Choroid plexus epithelial cell (primary cell): Measurements from ENCODE around the gene PIP4K2C.
A peak's percentile ranks its signal among the peaks of the same experiment; 100 is the strongest.
"Not testable (repeated sequence)": the region's sequence is repeated elsewhere in the genome, so short reads cannot be mapped to it uniquely, and the experiment has no call there.

Experiments
- DNase-seq: peaks from one replicate; pipeline ENCODE4 v3.0.0-alpha.2; 2010; ENCODE audit warnings: low read depth
- H3K4me3 ChIP-seq: 2 replicates; pipeline ENCODE4 v1.5.1; 2011; ENCODE audit warnings: low read depth, mild to moderate bottlenecking, control low read depth, low read length, moderate library complexity
- CTCF ChIP-seq: conservative IDR thresholded peaks from 2 replicates; pipeline ENCODE4 v1.5.1; 2011; ENCODE audit warnings: low read depth, mild to moderate bottlenecking, control low read depth, inconsistent platforms, low read length, moderate library complexity

The PIP4K2C gene

GRCh38 chr12:57614178-57614947, 23.4 kb downstream of the PIP4K2C start:
- peak; percentile 54 for DNase-seq
- TF ChIP-seq CTCF: no peak
- H3K4me3 ChIP-seq: no peak overlapping the region

- no peak for DNase-seq
- H3K4me3 ChIP-seq: no peak overlapping the region
- no peak for TF ChIP-seq CTCF
Measured at GRCh38 chr12:57614948-57615500, 24.0 kb downstream of the PIP4K2C start.

- DNase-seq: no peak
- TF ChIP-seq CTCF: no peak
- H3K4me3 ChIP-seq: no peak overlapping the region
Measured at GRCh38 chr12:57615637-57616036, 24.6 kb downstream of the PIP4K2C start.

GRCh38 chr12:57616383-57617101, 25.6 kb downstream of the PIP4K2C start:
- TF ChIP-seq CTCF: no peak
- peak; percentile 52 for DNase-seq
- no peak overlapping the region for H3K4me3 ChIP-seq

- no peak for TF ChIP-seq CTCF
- DNase-seq: no peak
- H3K4me3 ChIP-seq: no peak overlapping the region
Measured at GRCh38 chr12:57617942-57618341, 26.9 kb downstream of the PIP4K2C start.

- not testable (repeated sequence) for H3K4me3 ChIP-seq, DNase-seq
Measured at GRCh38 chr12:57618431-57618830, 27.4 kb downstream of the PIP4K2C start.

GRCh38 chr12:57618966-57619433, 28.0 kb downstream of the PIP4K2C start:
- no peak for DNase-seq
- TF ChIP-seq CTCF: no peak
- no peak overlapping the region for H3K4me3 ChIP-seq
